ENCODE measurements around the gene MINAR1. TPM values are rescaled to one million over a fixed set of nuclear protein-coding genes. Genes with fewer than 3 reads are reported as not detected.

MINAR1 gene
- total RNA-seq, 4 donors from 2014 or later = 0.20 to 0.60 (median 0.21) TPM

DNA sequence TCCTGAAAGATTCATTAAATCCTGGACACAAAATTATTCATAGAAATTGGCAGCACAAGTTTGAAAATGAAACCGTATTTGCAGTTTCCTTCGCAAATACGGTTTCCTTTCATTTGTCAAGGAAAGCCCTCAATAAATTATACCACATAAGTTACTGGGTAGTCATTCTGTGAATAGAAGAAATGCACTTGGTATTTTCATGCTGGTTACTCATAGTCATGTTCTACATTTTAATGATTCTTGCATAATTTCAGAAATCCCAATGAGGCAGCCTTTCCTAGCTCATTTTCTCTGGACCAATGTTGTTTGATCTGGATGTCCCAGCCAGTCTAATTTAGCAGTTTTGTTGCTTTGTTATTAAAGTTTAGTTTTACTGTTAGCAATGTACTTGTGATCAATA is 43.2 kb downstream of the MINAR1 start:
- H3K4me3 ChIP-seq = no peak overlapping the region

DNA sequence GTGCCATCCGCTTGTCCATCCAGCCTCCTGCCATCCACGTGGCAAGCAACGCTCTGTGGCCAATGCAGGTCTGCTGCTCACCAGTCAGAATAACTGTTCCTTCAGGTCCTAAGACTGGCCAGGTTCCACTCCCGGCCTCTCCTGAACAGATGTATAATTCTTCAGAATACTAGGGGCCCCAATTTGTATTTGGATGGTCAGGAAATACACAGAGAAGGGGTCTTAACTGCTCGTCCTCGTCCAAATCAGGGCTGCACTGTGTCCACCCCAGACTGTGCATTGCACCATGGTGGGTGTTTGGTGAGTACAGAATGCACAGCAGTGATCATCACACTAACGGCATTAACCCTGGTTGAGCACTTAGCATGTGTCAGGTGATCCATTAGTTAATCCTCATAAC is 46.0 kb downstream of the MINAR1 start:
- no peaks in the 10 kb centered on the region for H3K36me3 ChIP-seq
- no peak overlapping the region for H3K27ac ChIP-seq
- H3K4me3 ChIP-seq = no peak overlapping the region
- no peaks in the 10 kb centered on the region for H3K27me3 ChIP-seq
- WGBS, 2 donors = 88 to 92% methylated on average over 7 of the region's 7 CpGs
- H3K9me3 ChIP-seq = peaks cover 0 to 3% (median 0%) of the 10 kb centered on the region in 4 donors
- TF ChIP-seq, protein P1, sequence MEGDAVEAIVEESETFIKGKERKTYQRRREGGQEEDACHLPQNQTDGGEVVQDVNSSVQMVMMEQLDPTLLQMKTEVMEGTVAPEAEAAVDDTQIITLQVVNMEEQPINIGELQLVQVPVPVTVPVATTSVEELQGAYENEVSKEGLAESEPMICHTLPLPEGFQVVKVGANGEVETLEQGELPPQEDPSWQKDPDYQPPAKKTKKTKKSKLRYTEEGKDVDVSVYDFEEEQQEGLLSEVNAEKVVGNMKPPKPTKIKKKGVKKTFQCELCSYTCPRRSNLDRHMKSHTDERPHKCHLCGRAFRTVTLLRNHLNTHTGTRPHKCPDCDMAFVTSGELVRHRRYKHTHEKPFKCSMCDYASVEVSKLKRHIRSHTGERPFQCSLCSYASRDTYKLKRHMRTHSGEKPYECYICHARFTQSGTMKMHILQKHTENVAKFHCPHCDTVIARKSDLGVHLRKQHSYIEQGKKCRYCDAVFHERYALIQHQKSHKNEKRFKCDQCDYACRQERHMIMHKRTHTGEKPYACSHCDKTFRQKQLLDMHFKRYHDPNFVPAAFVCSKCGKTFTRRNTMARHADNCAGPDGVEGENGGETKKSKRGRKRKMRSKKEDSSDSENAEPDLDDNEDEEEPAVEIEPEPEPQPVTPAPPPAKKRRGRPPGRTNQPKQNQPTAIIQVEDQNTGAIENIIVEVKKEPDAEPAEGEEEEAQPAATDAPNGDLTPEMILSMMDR (IDR thresholded peaks at IDR 0.05) = no peak
- no peaks in the 10 kb centered on the region for H3K4me1 ChIP-seq
- no peak for DNase-seq (ENCODE audit: low spot score in 2 of 2)

More for the DNA sequence above, 43.2 kb downstream of the MINAR1 start:
- TF ChIP-seq POLR2A (IDR thresholded peaks at IDR 0.05) (no peak), EP300 (IDR thresholded peaks at IDR 0.05) (no peak)
- TF ChIP-seq, protein P1 (IDR thresholded peaks at IDR 0.05) = no peak
- Histone ChIP-seq H3K27ac (no peak overlapping the region), H3K9me3 (no peaks in the 10 kb centered on the region), H3K27me3 (no peaks in the 10 kb centered on the region), H3K36me3 (no peaks in the 10 kb centered on the region), H3K4me1 (no peaks in the 10 kb centered on the region)
- WGBS, 2 donors = 52 to 64% methylated on average over 3 of the region's 3 CpGs
- DNase-seq (ENCODE audit: low spot score in 2 of 2) = no peak

DNA sequence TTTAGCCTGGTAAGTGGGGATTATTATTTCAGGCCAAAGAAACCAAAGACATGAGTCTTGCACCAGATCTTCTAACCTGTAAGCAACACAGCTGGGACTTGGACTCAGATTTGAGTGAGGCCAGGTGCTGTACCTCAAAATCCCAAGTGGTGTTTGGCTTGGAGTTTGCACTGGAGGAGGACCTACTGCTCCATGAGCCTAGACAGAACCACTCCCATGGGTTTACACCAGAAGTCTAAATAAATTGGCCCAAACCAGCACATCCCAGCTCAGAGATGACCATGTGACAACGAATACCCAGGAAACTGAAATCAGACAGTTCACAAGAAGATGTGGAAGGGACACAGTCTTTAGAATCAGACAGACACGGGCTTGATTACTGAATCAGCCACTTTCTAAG is 47.5 kb downstream of the MINAR1 start:
- DNase-seq (ENCODE audit: low spot score in 2 of 2) = no peak
- no peak for TF ChIP-seq EP300 (IDR thresholded peaks at IDR 0.05)
- TF ChIP-seq, protein P1 (IDR thresholded peaks at IDR 0.05) = no peak
- no peak for TF ChIP-seq POLR2A (IDR thresholded peaks at IDR 0.05)

DNA sequence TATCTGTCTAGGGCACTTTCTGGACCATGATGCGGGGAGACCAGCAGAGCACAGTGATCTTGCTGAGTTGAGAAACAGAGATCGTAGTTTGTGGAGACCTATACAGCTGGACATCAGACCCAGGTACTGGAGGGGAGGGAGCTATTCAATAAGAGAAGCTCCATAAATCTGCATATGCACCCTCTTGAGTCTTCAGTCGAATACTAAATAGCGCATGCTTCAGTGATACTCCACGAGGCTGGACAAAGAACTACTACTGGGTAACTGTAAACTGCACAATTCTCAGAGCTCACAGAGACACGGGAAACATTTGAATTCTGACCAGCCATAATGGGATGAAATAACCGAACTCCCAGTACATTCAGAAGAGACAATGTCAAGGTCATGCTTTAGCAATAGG is 49.7 kb downstream of the MINAR1 start:
- no peaks in the 10 kb centered on the region for H3K36me3 ChIP-seq
- H3K27me3 ChIP-seq = no peaks in the 10 kb centered on the region
- peaks cover 0 to 7% (median 0%) of the 10 kb centered on the region in 4 donors for H3K9me3 ChIP-seq
- no peak for DNase-seq (ENCODE audit: low spot score in 2 of 2)
- no peak overlapping the region for H3K27ac ChIP-seq
- TF ChIP-seq EP300 (IDR thresholded peaks at IDR 0.05) (no peak), POLR2A (IDR thresholded peaks at IDR 0.05) (no peak)
- TF ChIP-seq, protein P1 (IDR thresholded peaks at IDR 0.05) = no peak
- WGBS, 2 donors = 83 to 86% methylated on average over 7 of the region's 7 CpGs
- no peak overlapping the region for H3K4me3 ChIP-seq
- H3K4me1 ChIP-seq = no peaks in the 10 kb centered on the region

More for the DNA sequence above, 47.5 kb downstream of the MINAR1 start:
- Histone ChIP-seq H3K9me3 (peaks cover 0 to 7% (median 0%) of the 10 kb centered on the region in 4 donors), H3K27me3 (no peaks in the 10 kb centered on the region), H3K36me3 (no peaks in the 10 kb centered on the region), H3K27ac (no peak overlapping the region), H3K4me3 (no peak overlapping the region), H3K4me1 (no peaks in the 10 kb centered on the region)
- 71 to 72% methylated on average over 2 of the region's 2 CpGs for WGBS, 2 donors

Other genes starting within 250 kb of the MINAR1 start
- not detected for gene ANKRD34C, start 149.6 kb upstream of the MINAR1 start, total RNA-seq
- 10 to 100 TPM; 18.0 to 26.3 (median 23.4) TPM for gene TMED3, start 121.2 kb upstream of the MINAR1 start, total RNA-seq

Data from tibial nerve (tissue), 4 donors.